Chondrocyte (in vitro differentiated cells): ENCODE data around the gene UNC5B. TPM values are rescaled to one million over a fixed set of nuclear protein-coding genes. Genes with fewer than 3 reads are reported as not detected.

Experiments
- DNase-seq: peaks from one replicate; pipeline ENCODE4 v3.0.0; 2021; ENCODE audit warnings: mixed read lengths, low spot score
- H3K27ac Mint-ChIP-seq: one replicate; pipeline ENCODE4 v1.8.0; 2021; ENCODE audit warnings: mild to moderate bottlenecking, moderate library complexity, mixed read lengths; ENCODE audit not compliant: unreplicated experiment
- H3K27me3 Mint-ChIP-seq: 2 replicates; pipeline ENCODE4 v1.8.0; 2021; ENCODE audit warnings: low read depth, mixed read lengths
- H3K36me3 Mint-ChIP-seq: 2 replicates; pipeline ENCODE4 v1.8.0; 2021; ENCODE audit warnings: low read depth, mixed read lengths
- H3K4me1 Mint-ChIP-seq: 2 replicates; pipeline ENCODE4 v1.8.0; 2021; ENCODE audit warnings: low read depth, mild to moderate bottlenecking, mixed read lengths
- H3K4me3 Mint-ChIP-seq: one replicate; pipeline ENCODE4 v1.8.0; 2021; ENCODE audit warnings: mild to moderate bottlenecking, moderate library complexity, mixed read lengths; ENCODE audit not compliant: unreplicated experiment
- H3K9me3 Mint-ChIP-seq: 2 replicates; pipeline ENCODE4 v1.8.0; 2021; ENCODE audit warnings: low read depth, mixed read lengths
- total RNA-seq: library from RNA; stranded (reverse); gene quantifications from 3 replicates; pipeline ENCODE4 v1.2.1, GENCODE V29; 2021
- TF ChIP-seq, protein P1 (sequence below): fragments of 200-600 bp; sonication (generic); IDR thresholded peaks from 2 replicates; pipeline ENCODE4 v1.5.0; 2021; ENCODE audit warnings: antibody characterized with exemption, mild to moderate bottlenecking, moderate library complexity

The UNC5B gene
- total RNA-seq, 1 donor from 2014 or later, result 57.9 TPM

DNA sequence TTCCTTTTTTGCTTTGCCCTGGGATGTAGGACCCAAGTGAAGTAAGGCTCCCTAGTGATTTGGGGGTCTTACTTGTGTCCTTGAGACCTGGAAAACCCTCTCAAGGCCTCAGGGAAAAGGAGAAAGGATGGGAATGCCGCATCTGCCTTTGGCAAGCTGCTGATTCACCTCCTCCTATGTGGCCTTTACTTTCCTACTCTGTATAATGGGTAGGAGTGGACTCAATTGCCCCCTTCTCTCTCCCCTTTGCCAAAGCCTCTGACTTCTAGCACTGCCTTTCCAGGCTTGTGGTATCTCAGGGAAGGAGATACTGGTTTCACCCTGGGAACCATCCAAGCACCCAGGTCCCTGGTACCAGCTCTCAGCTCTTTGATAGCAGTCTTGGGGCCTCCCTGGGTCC lies 35.4 kb downstream of the UNC5B start:
- DNase-seq, result no peak
- H3K27ac Mint-ChIP-seq, result no peak overlapping the region
- no peaks in the 10 kb centered on the region for H3K27me3 Mint-ChIP-seq
- no peak overlapping the region for H3K4me3 Mint-ChIP-seq
- H3K4me1 Mint-ChIP-seq, result peaks cover 49% of the 10 kb centered on the region
- TF ChIP-seq, protein P1, sequence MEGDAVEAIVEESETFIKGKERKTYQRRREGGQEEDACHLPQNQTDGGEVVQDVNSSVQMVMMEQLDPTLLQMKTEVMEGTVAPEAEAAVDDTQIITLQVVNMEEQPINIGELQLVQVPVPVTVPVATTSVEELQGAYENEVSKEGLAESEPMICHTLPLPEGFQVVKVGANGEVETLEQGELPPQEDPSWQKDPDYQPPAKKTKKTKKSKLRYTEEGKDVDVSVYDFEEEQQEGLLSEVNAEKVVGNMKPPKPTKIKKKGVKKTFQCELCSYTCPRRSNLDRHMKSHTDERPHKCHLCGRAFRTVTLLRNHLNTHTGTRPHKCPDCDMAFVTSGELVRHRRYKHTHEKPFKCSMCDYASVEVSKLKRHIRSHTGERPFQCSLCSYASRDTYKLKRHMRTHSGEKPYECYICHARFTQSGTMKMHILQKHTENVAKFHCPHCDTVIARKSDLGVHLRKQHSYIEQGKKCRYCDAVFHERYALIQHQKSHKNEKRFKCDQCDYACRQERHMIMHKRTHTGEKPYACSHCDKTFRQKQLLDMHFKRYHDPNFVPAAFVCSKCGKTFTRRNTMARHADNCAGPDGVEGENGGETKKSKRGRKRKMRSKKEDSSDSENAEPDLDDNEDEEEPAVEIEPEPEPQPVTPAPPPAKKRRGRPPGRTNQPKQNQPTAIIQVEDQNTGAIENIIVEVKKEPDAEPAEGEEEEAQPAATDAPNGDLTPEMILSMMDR, result no peak
- H3K36me3 Mint-ChIP-seq, result no peaks in the 10 kb centered on the region
- no peaks in the 10 kb centered on the region for H3K9me3 Mint-ChIP-seq

DNA sequence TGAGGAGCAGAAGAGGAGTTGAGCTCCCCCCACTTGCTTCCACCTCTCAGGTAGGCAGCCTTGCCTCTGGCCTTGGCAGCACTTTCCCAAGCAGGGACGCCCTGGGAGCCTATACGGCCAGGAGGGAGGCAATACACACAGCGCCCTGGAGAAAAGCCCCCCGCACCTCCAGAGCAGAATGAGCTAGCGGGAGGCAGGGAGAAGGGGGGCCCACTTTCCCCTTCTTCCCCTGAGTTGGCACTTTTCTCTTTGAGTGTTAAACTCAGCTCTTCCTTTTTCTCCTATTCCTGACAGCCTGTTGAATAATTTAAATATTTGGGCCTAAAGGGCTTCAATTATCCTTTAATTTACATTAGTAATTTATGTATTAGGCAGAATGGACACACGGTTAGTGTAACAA lies 35.8 kb downstream of the UNC5B start:
- Mint-ChIP-seq H3K27me3 (no peaks in the 10 kb centered on the region), H3K27ac (no peak overlapping the region), H3K4me1 (peaks cover 49% of the 10 kb centered on the region), H3K4me3 (no peak overlapping the region), H3K36me3 (no peaks in the 10 kb centered on the region), H3K9me3 (no peaks in the 10 kb centered on the region)
- TF ChIP-seq, protein P1, result no peak
- peak; percentile 69 for DNase-seq

DNA sequence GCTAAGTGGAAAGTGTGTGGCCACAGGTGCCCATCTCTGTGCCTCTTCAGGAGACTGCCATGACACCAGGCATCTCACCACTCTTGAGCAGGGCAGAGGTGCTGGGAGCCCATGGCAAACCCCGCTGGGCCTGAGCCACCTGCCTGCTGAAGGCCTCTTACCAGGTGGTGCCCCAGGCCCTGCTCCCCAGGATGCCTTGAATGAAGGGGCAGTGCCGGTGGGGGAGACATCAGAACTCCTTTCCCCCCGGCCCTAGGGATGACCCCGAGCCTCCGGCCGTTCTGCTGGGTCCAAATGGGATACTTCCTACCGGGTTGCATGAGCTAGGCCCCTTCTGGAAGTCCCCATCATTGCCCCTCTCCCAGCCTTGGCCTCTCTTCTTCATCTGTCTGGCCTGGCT lies 37.6 kb downstream of the UNC5B start:
- no peak overlapping the region for H3K4me3 Mint-ChIP-seq
- no peaks in the 10 kb centered on the region for H3K36me3 Mint-ChIP-seq
- H3K27me3 Mint-ChIP-seq, result no peaks in the 10 kb centered on the region
- TF ChIP-seq, protein P1, result no peak
- H3K27ac Mint-ChIP-seq, result no peak overlapping the region
- H3K4me1 Mint-ChIP-seq, result peaks cover 38% of the 10 kb centered on the region
- DNase-seq, result no peak
- H3K9me3 Mint-ChIP-seq, result no peaks in the 10 kb centered on the region

DNA sequence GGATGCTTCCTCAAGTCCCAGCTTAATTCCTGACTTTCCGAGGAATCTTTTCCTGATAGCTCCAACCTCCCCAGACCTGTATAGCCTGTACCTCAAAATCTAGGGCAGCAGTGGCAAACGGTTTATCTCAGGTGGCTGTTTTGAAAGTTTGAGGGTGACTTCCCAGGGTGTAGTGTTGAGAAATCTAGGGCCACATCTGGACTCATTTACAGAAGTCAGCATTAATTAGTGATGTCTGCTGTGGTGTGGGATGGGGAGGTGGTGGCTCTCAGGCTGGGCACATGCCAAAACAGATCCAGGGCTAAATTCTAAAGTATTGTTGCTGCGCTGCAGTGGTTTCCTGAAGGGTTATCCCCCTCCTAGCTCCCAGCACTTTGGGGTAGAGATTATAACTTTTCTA lies 38.0 kb downstream of the UNC5B start:
- Mint-ChIP-seq H3K27ac (no peak overlapping the region), H3K36me3 (no peaks in the 10 kb centered on the region), H3K27me3 (no peaks in the 10 kb centered on the region), H3K9me3 (no peaks in the 10 kb centered on the region), H3K4me1 (peaks cover 38% of the 10 kb centered on the region), H3K4me3 (no peak overlapping the region)
- DNase-seq, result no peak
- TF ChIP-seq, protein P1, result no peak

DNA sequence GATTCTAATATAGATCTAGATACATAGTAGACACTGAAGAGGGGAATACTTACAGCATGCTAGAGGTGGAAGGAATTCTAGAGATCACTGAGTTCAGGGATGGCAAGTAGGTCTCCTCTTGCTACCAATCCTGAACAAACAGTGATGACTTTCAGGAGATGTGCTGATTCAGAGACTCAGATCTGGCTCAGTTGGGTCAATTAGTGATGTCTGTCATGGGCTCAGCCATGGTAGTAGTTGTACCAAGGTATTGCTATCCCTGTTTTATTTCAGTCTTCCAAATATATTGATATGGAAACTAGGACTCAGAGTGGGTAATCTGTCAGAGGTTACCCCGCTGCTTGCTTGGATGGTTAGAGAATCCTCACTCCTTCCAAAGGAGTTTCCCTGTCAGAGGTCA lies 38.5 kb downstream of the UNC5B start:
- DNase-seq, result no peak

More for the DNA sequence above, 38.5 kb downstream of the UNC5B start:
- H3K27ac Mint-ChIP-seq, result no peak overlapping the region
- TF ChIP-seq, protein P1, result no peak
- H3K9me3 Mint-ChIP-seq, result no peaks in the 10 kb centered on the region
- peaks cover 39% of the 10 kb centered on the region for H3K4me1 Mint-ChIP-seq
- H3K4me3 Mint-ChIP-seq, result no peak overlapping the region
- H3K27me3 Mint-ChIP-seq, result no peaks in the 10 kb centered on the region
- no peaks in the 10 kb centered on the region for H3K36me3 Mint-ChIP-seq
